ENCODE results near the gene TRIM8.

Gene TRIM8

DNA sequence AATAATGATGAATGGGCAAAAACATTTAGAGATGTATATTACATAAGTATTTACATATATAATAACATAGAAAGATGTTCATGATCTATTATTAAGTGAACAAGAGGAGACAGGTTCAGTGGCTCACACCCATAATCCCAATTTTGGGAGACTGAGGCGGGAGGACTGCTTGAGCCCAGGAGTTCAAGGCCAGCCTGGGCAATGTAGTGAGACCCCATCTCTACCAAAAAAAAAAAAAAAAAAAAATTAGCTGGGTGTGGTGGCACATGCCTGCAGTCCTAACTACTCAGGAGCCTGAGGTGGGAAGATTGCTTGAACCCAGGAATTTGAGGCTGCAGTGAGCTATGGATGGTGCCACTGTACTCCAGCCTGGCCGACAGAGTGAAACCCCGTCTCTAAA lies 57.5 kb downstream of the TRIM8 start:
- Histone ChIP-seq H3K27me3 (ENCODE audit: insufficient read depth, low read length) (no peaks in the 10 kb centered on the region), H3F3A (ENCODE audit: insufficient read depth, low read length) (no peaks in the 10 kb centered on the region), H3K4me3 (ENCODE audit: low read depth, low read length, poor library complexity, severe bottlenecking) (no peak overlapping the region), H4K20me1 (ENCODE audit: insufficient read depth, low read length) (no peaks in the 10 kb centered on the region), H3K9me2 (ENCODE audit: low read depth, low read length) (no peaks in the 10 kb centered on the region), H2AFZ (ENCODE audit: low read length) (no peak overlapping the region), H3K4me2 (ENCODE audit: low read length) (no peak overlapping the region), H3K9ac (ENCODE audit: low read length) (no peak overlapping the region), H3K36me3 (ENCODE audit: insufficient read depth, low read length) (0 out of 2 replicates have a peak, but pooled peaks cover under 1% of the 10 kb centered on the region), H3K9me3 (ENCODE audit: low read length) (no peaks in the 10 kb centered on the region), H3K4me1 (ENCODE audit: insufficient read depth, low read length, severe bottlenecking) (peaks cover 5% of the 10 kb centered on the region), H3K27ac (ENCODE audit: low read depth, low read length, poor library complexity, severe bottlenecking) (no peak overlapping the region), H3K79me2 (ENCODE audit: insufficient read depth, low read length) (no peaks in the 10 kb centered on the region)
- TF ChIP-seq, protein P1, sequence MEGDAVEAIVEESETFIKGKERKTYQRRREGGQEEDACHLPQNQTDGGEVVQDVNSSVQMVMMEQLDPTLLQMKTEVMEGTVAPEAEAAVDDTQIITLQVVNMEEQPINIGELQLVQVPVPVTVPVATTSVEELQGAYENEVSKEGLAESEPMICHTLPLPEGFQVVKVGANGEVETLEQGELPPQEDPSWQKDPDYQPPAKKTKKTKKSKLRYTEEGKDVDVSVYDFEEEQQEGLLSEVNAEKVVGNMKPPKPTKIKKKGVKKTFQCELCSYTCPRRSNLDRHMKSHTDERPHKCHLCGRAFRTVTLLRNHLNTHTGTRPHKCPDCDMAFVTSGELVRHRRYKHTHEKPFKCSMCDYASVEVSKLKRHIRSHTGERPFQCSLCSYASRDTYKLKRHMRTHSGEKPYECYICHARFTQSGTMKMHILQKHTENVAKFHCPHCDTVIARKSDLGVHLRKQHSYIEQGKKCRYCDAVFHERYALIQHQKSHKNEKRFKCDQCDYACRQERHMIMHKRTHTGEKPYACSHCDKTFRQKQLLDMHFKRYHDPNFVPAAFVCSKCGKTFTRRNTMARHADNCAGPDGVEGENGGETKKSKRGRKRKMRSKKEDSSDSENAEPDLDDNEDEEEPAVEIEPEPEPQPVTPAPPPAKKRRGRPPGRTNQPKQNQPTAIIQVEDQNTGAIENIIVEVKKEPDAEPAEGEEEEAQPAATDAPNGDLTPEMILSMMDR (IDR thresholded peaks at IDR 0.05; ENCODE audit: low read length): no peak
- TF ChIP-seq EZH2 (IDR thresholded peaks at IDR 0.05; ENCODE audit: borderline replicate concordance, low read length): no peak

DNA sequence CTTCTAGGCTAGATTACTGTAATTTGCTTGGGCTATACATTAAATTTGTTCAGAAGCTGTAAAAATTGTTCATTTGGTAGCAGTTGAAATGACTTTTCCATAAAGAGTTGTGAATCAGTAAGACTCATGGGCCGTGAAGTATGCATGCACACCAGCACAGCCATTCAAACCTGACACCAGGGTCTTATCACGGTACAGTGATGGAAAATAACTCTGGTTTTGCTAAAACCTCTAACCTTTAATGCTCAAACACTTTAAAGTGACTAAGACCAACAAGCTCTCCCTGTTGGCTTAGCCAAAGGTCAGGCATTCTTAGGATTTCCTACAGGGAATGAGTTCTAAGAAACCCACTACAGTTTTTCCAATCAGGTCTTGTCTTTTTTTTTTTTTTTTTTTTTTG lies 58.5 kb downstream of the TRIM8 start:
- Histone ChIP-seq H3K9me2 (ENCODE audit: low read depth, low read length) (no peaks in the 10 kb centered on the region), H3K4me2 (ENCODE audit: low read length) (no peak overlapping the region), H3K9me3 (ENCODE audit: low read length) (no peaks in the 10 kb centered on the region), H3K27me3 (ENCODE audit: insufficient read depth, low read length) (no peaks in the 10 kb centered on the region), H3K9ac (ENCODE audit: low read length) (no peak overlapping the region), H3F3A (ENCODE audit: insufficient read depth, low read length) (no peaks in the 10 kb centered on the region), H3K4me1 (ENCODE audit: insufficient read depth, low read length, severe bottlenecking) (peaks cover 5% of the 10 kb centered on the region), H3K4me3 (ENCODE audit: low read depth, low read length, poor library complexity, severe bottlenecking) (no peak overlapping the region), H3K79me2 (ENCODE audit: insufficient read depth, low read length) (no peaks in the 10 kb centered on the region), H3K27ac (ENCODE audit: low read depth, low read length, poor library complexity, severe bottlenecking) (no peak overlapping the region), H2AFZ (ENCODE audit: low read length) (no peak overlapping the region), H4K20me1 (ENCODE audit: insufficient read depth, low read length) (no peaks in the 10 kb centered on the region), H3K36me3 (ENCODE audit: insufficient read depth, low read length) (no peaks in the 10 kb centered on the region)
- TF ChIP-seq EZH2 (IDR thresholded peaks at IDR 0.05; ENCODE audit: borderline replicate concordance, low read length): no peak
- TF ChIP-seq, protein P1 (IDR thresholded peaks at IDR 0.05; ENCODE audit: low read length): no peak

- H3K4me3 ChIP-seq (ENCODE audit: low read depth, low read length, poor library complexity, severe bottlenecking): no peak overlapping the region
- no peaks in the 10 kb centered on the region for H3K36me3 ChIP-seq (ENCODE audit: insufficient read depth, low read length)
- no peaks in the 10 kb centered on the region for H4K20me1 ChIP-seq (ENCODE audit: insufficient read depth, low read length)
- TF ChIP-seq, protein P1 (IDR thresholded peaks at IDR 0.05; ENCODE audit: low read length): no peak
- no peak for TF ChIP-seq EZH2 (IDR thresholded peaks at IDR 0.05; ENCODE audit: borderline replicate concordance, low read length)
- no peaks in the 10 kb centered on the region for H3F3A ChIP-seq (ENCODE audit: insufficient read depth, low read length)
- H3K9ac ChIP-seq (ENCODE audit: low read length): no peak overlapping the region
- H3K4me1 ChIP-seq (ENCODE audit: insufficient read depth, low read length, severe bottlenecking): peaks cover 5% of the 10 kb centered on the region
- H2AFZ ChIP-seq (ENCODE audit: low read length): no peak overlapping the region
- H3K9me2 ChIP-seq (ENCODE audit: low read depth, low read length): no peaks in the 10 kb centered on the region
- H3K9me3 ChIP-seq (ENCODE audit: low read length): no peaks in the 10 kb centered on the region
- no peak overlapping the region for H3K4me2 ChIP-seq (ENCODE audit: low read length)
- H3K79me2 ChIP-seq (ENCODE audit: insufficient read depth, low read length): no peaks in the 10 kb centered on the region
- H3K27me3 ChIP-seq (ENCODE audit: insufficient read depth, low read length): no peaks in the 10 kb centered on the region
- no peak overlapping the region for H3K27ac ChIP-seq (ENCODE audit: low read depth, low read length, poor library complexity, severe bottlenecking)
Measured at GRCh38 chr10:102704915-102705314, 60.6 kb downstream of the TRIM8 start.
